ENCODE results near the gene RBBP9.

- TF ChIP-seq, protein P1, sequence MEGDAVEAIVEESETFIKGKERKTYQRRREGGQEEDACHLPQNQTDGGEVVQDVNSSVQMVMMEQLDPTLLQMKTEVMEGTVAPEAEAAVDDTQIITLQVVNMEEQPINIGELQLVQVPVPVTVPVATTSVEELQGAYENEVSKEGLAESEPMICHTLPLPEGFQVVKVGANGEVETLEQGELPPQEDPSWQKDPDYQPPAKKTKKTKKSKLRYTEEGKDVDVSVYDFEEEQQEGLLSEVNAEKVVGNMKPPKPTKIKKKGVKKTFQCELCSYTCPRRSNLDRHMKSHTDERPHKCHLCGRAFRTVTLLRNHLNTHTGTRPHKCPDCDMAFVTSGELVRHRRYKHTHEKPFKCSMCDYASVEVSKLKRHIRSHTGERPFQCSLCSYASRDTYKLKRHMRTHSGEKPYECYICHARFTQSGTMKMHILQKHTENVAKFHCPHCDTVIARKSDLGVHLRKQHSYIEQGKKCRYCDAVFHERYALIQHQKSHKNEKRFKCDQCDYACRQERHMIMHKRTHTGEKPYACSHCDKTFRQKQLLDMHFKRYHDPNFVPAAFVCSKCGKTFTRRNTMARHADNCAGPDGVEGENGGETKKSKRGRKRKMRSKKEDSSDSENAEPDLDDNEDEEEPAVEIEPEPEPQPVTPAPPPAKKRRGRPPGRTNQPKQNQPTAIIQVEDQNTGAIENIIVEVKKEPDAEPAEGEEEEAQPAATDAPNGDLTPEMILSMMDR (IDR thresholded peaks at IDR 0.05; ENCODE audit: low read depth, low read length, poor library complexity, severe bottlenecking), result no peak
- no peak for TF ChIP-seq EZH2phosphoT487 (IDR thresholded peaks at IDR 0.05; ENCODE audit: borderline replicate concordance, low read length)
Observed at GRCh38 chr20:18545566-18545965, 48.5 kb upstream of the RBBP9 start.
